K562 treated with DMSO at 1 percent for 48 hours (cell line): ENCODE data around the gene RETREG3. TPM values are rescaled to one million over a fixed set of nuclear protein-coding genes. Genes with fewer than 3 reads are reported as not detected.

Experiments
- total RNA-seq: library from RNA; unstranded; fragments of 300-600 nt; gene quantifications from 2 replicates; pipeline ENCODE4 v1.2.3, GENCODE V29; 2022; ENCODE audit warnings: low replicate concordance; ENCODE audit errors: extremely low read depth

The RETREG3 gene
- not detected in 2 replicates for total RNA-seq

GRCh38 chr17:42609182-42609813 lies at the start of gene RETREG3, which contains the start of gene TUBG1:
RETREG3 (minus strand) TSS chr17:42609374; CDS start chr17:42609324, 50 bp downstream.
TUBG1 (plus strand) TSS chr17:42609683; CDS start chr17:42609738, 55 bp downstream.

GRCh38 chr17:42577532-42578281 lies 31.5 kb downstream of the RETREG3 start, which contains the start of gene PSMC3IP:
PSMC3IP (minus strand) TSS chr17:42577729; CDS start chr17:42577686, 43 bp downstream.

GRCh38 chr17:42566883-42567573 lies 42.1 kb downstream of the RETREG3 start, which contains the start of gene MLX:
MLX (plus strand) TSS chr17:42567100; CDS start chr17:42567125, 25 bp downstream.

GRCh38 chr17:42561897-42562387 lies 47.2 kb downstream of the RETREG3 start, which contains the start of gene COASY:
COASY (plus strand) TSS chr17:42562148; CDS start chr17:42562623, 475 bp downstream.

DNA sequence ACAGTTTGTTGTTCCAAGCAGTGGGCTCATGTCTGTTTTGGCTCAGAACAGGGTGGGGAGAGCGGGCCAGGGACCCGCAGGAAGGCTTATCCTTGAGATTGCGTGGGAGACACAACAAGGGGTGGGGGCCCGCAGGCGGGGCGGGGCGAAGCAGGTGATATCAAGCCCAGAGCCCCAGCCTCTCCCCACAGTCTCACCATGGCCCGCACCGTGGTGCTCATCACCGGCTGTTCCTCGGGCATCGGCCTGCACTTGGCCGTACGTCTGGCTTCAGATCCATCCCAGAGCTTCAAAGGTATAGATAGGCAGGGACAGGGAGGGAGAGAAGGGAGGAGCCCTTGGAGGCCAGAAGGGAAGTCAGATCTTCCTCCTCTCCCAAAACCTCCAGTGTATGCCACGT lies 56.4 kb downstream of the RETREG3 start, which contains the start of gene HSD17B1:
HSD17B1 (plus strand) TSS at position 188 of the 400 bp plus-strand sequence; CDS start at position 199, 11 bp downstream.

GRCh38 chr17:42536048-42536371 lies 73.2 kb downstream of the RETREG3 start, which contains the start of gene NAGLU:
NAGLU (plus strand) TSS chr17:42536241; CDS start chr17:42536273, 32 bp downstream.

Other genes starting within 250 kb of the RETREG3 start
- not detected in 2 replicates for gene STAT3, start 220.9 kb downstream of the RETREG3 start, total RNA-seq
- gene CAVIN1, start 186.1 kb downstream of the RETREG3 start, total RNA-seq: not detected in 2 replicates
- gene ATP6V0A1, start 150.5 kb downstream of the RETREG3 start, total RNA-seq: not detected in 2 replicates
- gene NAGLU, start 73.1 kb downstream of the RETREG3 start, total RNA-seq: not detected in 2 replicates
- gene HSD17B1, start 56.5 kb downstream of the RETREG3 start, total RNA-seq: not detected in 2 replicates
- gene COASY, start 47.2 kb downstream of the RETREG3 start, total RNA-seq: not detected in 2 replicates
- not detected in 2 replicates for gene MLX, start 42.3 kb downstream of the RETREG3 start, total RNA-seq
- gene PSMC3IP, start 31.6 kb downstream of the RETREG3 start, total RNA-seq: not detected in 2 replicates
- gene TUBG1, start 309 bp upstream of the RETREG3 start, total RNA-seq: not detected in 2 replicates
- not detected in 2 replicates for gene TUBG2, start 49.9 kb upstream of the RETREG3 start, total RNA-seq
- not detected in 2 replicates for gene PLEKHH3, start 67.6 kb upstream of the RETREG3 start, total RNA-seq
- gene CCR10, start 72.5 kb upstream of the RETREG3 start, total RNA-seq: not detected in 2 replicates
- not detected in 2 replicates for gene CNTNAP1, start 73.2 kb upstream of the RETREG3 start, total RNA-seq
- gene EZH1, start 135.7 kb upstream of the RETREG3 start, total RNA-seq: not detected in 2 replicates
- gene RAMP2, start 151.9 kb upstream of the RETREG3 start, total RNA-seq: not detected in 2 replicates
- not detected in 2 replicates for gene VPS25, start 164.1 kb upstream of the RETREG3 start, total RNA-seq
- not detected in 2 replicates for gene WNK4, start 171.2 kb upstream of the RETREG3 start, total RNA-seq
- gene COA3, start 189.3 kb upstream of the RETREG3 start, total RNA-seq: not detected in 2 replicates
- not detected in 2 replicates for gene CNTD1, start 189.5 kb upstream of the RETREG3 start, total RNA-seq
- not detected in 2 replicates for gene BECN1, start 214.9 kb upstream of the RETREG3 start, total RNA-seq
- gene PSME3, start 224.0 kb upstream of the RETREG3 start, total RNA-seq: not detected in 2 replicates
- not detected in 2 replicates for gene AOC2, start 235.2 kb upstream of the RETREG3 start, total RNA-seq
- not detected in 2 replicates for gene AOC3, start 241.8 kb upstream of the RETREG3 start, total RNA-seq